HG03342 (cell line): Measurements from ENCODE around the gene ACER2.
"Not testable (repeated sequence)": the region's sequence is repeated elsewhere in the genome, so short reads cannot be mapped to it uniquely, and the experiment has no call there.

Experiments used
- ATAC-seq: cut with Tn5 transposase; IDR thresholded peaks from one replicate; pipeline ENCODE4 v1.9.1; 2021; ENCODE audit warnings: mild to moderate bottlenecking, moderate library complexity; ENCODE audit not compliant: unreplicated experiment

The ACER2 gene

DNA sequence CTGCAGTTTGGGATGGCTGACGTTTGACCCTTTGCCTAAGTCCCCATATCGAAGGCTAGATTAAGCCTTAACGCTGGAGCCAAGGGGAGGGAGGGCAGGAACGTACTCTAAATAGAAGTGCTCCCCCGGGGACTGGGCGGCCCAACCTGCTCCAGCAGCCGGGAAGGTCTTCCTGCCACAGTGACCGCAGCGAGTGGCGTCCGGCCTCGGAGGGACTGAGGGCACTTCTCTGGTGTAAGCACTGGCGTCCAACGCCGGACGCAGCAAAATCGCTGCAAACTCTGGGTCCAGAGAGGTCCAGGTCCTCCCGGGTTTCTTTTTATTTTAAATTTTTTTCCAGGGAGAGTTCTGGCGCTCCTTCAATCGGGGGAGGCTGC, 505 bp upstream of the ACER2 start:
- ATAC-seq: peak; percentile 2

GRCh38 chr9:19409401-19410194, 789 bp downstream of the ACER2 start:
- peak; percentile 10 for ATAC-seq

GRCh38 chr9:19410195-19410503, 1.3 kb downstream of the ACER2 start:
- no peak for ATAC-seq

GRCh38 chr9:19410594-19410993, 1.8 kb downstream of the ACER2 start:
- ATAC-seq: no peak

DNA sequence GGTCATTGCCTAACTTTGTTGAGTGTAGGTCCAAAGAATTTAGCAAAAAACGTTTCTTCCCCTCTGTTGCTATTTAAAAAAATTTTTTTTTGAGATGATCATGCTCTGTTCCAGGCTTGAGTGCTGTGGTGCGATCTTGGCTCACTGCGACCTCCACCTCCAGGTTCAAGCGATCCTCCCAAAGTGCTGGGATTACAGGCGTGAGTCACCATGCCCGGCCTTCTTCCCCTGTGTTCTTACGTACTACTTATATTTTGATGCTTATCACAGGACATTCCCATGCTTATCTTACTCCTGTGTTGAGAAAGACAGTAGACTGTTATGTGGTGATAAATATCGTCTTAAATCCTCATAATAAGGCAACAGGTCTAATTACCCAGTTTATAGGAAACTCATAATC, 2.5 kb downstream of the ACER2 start:
- ATAC-seq: no peak

DNA sequence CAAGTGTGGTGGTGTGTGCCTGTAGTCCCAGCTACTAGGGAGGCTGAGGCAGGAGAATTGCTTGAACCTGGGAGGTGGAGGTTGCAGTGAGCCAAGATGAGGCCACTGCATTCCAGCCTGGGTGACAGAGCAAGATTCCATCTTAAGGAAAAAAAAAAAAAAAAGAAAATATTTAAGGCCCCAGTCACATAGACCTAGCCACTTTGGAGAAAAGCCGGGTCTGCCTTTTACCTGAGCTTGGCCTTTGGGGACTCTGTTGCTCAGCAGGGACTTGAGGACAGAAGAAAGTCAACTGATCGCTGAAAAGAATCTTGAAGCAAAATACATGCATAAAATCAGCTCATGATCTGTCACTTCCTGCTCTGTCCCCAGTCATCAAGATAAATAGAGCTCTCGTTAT, 4.6 kb downstream of the ACER2 start:
- not testable (repeated sequence) for ATAC-seq

GRCh38 chr9:19416143-19416542, 7.3 kb downstream of the ACER2 start:
- ATAC-seq: no peak

DNA sequence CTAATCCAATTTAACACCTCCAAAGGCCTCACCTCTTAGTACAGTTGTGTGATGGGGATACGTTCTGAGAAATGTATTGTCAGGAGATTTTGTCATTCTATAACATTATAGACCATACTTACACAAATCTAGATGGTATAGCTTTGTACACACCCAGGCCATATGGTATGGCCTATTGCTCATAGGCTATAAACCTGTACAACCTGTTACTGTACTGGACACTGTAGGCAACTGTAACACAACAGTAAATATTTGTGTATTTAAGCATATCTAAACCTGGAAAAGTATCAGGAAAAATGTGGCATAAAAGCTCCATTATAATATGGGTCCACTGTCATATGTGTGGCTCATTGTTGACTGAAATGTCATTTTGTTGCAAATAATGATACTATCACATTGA, 12.1 kb downstream of the ACER2 start:
- ATAC-seq: no peak

- no peak for ATAC-seq
Measured at GRCh38 chr9:19423163-19423562, 14.4 kb downstream of the ACER2 start.

- peak; percentile 63 for ATAC-seq
Measured at GRCh38 chr9:19424176-19424779, 15.5 kb downstream of the ACER2 start.

DNA sequence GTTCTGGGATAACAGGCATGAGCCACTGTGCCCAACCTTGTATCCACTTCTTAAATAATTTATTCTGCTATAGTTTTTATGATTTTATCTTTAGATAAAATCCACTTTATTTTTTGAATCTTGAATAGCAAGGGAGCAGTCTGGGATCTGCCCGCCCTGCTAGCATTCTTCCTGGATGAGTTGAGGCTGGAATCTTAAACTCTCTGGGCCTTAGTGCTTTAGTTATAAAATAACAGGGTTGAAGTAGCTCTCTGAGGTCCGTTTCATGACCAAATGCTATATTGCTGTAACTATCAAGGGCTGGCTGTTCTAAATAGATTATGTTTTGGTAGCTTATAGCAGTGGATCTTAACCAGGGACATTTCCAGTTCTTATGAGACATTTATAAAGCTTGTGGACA, 20.8 kb downstream of the ACER2 start:
- ATAC-seq: no peak

- no peak for ATAC-seq
Measured at GRCh38 chr9:19430201-19430760, 21.5 kb downstream of the ACER2 start.

DNA sequence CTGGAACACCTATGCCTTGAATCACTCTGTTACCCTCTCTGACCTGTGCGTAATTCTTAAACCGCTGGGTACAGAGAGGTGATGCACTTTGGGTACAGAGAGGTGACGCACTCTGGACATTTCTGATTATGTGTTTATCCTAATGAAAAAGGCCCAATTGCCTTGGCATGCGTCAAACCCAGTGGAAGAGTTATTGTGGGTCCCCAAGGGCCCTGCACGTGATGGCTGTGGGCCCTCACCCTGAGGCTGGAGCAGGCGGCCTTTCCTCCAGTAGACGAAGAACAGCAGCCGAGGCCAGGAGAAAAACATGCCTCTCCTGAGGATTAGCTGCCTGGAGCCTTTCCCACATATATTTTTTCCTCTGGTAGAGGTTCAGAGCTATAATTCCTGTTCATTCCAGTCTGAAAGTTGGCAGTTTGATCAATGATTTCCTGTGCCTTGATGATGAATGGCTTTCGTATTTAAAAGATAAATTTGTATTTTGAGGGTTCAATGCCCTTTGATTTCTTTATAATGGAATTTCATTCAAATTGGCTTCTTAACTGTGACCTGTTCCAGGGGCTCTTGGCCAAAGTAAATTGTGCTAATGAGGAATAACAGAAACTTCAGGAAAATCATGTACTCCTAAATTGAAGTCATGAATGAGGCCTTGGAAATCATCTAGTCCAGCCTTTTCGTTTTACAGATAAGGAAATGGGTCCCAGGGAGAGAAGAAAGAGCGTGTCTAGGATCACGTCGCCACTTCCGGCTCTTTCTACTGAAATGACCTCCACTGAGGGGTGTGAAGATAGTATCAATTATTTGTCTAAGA, 22.8 kb downstream of the ACER2 start:
- ATAC-seq: no peak

DNA sequence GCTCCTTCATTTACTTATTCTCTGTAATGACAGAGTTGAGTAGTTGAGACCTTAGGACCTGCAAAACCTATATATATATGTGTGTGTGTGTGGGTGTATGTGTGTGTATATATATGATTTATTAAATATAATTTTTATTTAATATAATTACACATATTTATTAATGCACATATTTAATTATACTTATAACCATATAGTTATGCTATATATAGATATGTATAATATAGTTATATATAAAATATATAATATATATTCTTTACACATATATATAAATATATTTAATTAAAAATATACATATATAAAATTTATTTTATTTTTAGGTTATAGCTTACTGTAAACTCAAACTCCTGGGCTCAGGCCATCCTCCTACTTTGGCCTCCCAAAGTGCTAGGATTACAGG, 23.7 kb downstream of the ACER2 start:
- ATAC-seq: no peak

- not testable (repeated sequence) for ATAC-seq
Measured at GRCh38 chr9:19433729-19434128, 24.9 kb downstream of the ACER2 start.

DNA sequence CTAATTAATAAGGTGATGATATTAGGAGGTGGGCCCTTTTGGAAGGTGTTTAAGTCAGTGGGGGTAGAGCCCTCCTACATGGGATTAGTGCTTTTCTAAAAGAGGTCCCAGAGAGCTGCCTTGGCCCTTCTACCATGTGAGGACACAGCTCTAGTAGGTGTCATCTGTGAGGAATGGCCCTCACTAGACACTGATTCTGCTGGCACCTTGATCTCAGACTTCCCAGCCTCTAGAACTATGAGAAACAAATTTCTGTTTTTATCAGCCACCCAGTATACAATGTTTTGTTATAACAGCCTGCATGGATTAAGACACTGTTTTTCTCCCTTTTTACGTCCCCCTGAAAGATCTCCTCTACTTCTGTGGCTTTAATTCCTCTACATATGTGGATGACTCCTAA, 31.6 kb downstream of the ACER2 start:
- ATAC-seq: no peak

DNA sequence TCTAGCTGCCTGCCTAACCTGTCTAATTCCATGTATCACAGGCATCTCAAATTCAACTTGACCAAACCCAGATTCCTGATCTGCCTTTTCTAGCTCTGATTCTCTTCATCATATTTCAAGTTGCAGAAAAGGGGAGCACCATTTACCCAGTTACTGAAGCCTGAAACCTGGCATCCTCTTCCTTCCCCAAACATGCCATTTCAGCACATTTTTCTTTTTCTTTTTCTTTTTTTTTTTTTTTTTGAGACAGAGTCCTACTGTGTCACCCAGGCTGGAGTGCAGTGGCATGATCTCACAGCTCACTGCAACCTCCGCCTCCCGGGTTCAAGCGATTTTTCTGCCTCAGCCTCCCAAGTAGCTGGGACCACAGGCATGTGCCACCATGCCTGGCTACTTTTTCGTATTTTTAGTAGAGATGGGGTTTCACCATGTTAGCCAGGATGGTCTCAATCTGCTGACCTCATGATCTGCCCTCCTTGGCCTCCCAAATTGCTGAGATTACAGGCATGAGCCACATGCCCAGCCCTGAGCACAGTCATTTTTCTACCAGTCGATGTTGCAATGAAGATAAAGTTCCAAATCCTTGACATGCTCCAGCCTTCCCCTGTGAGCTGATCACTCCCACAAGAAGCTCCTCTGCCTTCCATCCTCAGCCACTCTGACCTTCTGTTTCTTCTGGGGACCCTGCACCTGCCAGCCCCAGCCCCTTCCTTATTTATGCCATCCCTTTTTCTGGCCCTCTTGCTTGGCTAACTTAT, 32.2 kb downstream of the ACER2 start:
- no peak for ATAC-seq

DNA sequence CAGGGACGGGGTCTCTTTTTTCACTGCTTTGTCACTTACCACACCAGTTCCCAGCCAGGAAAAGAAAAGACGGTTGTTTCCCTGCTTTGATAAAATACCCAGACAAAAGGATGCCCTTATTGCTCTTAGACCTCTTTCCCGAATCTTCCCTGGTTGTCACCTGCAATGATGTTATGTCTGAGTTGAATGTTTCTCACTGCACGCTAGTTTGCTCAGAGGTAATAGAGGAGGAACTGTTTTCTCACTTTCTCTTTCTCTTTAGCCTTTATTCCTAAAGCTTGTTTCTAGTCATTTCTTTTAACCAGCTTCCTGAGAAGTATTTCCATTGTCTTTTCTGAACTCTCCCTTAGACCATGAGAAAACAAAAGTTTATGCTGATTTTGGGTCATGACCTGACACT, 32.9 kb downstream of the ACER2 start:
- ATAC-seq: peak; percentile 93

DNA sequence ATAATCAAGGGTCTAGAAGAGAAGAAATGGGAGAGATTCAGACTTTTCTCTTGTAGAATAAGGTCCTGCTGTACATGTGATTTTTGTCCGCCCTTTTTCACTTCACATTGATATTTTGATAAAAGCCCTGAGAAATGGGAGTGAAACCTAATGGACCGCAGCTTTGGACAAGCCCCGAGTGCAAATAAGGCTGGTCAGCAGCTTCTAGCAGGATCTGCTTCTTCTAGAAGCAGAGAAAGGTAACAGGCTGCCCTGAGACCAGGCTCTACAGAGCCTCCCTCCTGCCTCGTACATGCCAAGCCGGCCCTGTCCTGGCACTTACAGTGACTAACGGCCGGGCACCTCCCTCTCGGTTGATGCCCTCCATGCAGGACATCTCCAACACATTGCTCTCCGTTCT, 33.4 kb downstream of the ACER2 start:
- ATAC-seq: no peak

DNA sequence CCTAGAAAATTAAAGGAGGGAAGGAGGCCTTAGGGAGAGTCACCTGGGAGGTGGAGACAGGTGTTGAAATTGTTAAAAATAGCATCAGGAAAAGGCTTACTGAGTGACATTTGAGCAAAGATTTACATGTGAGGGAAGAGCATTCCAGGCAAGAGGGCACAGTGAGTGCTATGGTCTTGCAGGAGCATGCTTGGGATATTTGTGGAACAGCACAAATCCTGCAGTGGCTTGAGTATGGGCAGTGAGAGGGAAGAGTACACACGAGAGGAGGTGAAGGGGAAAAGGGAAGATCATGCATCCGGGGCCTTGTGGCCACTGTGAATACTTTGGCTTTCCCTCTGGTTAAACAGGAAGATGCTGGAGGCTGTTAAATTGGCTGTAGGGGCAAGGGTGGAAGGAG, 36.6 kb downstream of the ACER2 start:
- no peak for ATAC-seq

- ATAC-seq: no peak
Measured at GRCh38 chr9:19446361-19446861, 37.6 kb downstream of the ACER2 start.
